HepG2 (cell line): ENCODE measurements around the gene IFIT1. TPM values are rescaled to one million over a fixed set of nuclear protein-coding genes. Genes with fewer than 3 reads are reported as not detected.
A peak's percentile ranks its signal among the peaks of the same experiment; 100 is the strongest.

Experiments used
- ATAD3A ChIP-seq: sonication (generic); formaldehyde crosslinking; IDR thresholded peaks from 2 replicates; pipeline ENCODE4 v1.4.0; 2020; ENCODE audit warnings: missing genetic modification reagents
- ATF7-NPFF ChIP-seq: sonication (generic); formaldehyde crosslinking; IDR thresholded peaks from 2 replicates; pipeline ENCODE4 v1.8.1; 2023; ENCODE audit warnings: mild to moderate bottlenecking, low read depth, missing genetic modification reagents, moderate library complexity
- CEBPB ChIP-seq: IDR thresholded peaks from 2 replicates; pipeline ENCODE4 v1.6.1; 2011; ENCODE audit warnings: low read depth, low read length, improper control_type of control experiment, borderline replicate concordance
- DMAP1 ChIP-seq: IDR thresholded peaks from 2 replicates; pipeline ENCODE4 v1.6.1; 2016
- DNMT3B ChIP-seq: conservative IDR thresholded peaks from 2 replicates; pipeline ENCODE4 v1.6.1; 2016; ENCODE audit warnings: missing biosample characterization, control low read depth
- E2F5 ChIP-seq: sonication (generic); formaldehyde crosslinking; conservative IDR thresholded peaks from 2 replicates; pipeline ENCODE4 v1.4.0; 2020; ENCODE audit warnings: missing genetic modification reagents
- ELF3 ChIP-seq: IDR thresholded peaks from 2 replicates; pipeline ENCODE4 v1.6.1; 2016; ENCODE audit warnings: missing genetic modification reagents, missing compliant biosample characterization
- ETV5 ChIP-seq: IDR thresholded peaks from 2 replicates; pipeline ENCODE4 v1.6.1; 2018; ENCODE audit warnings: missing biosample characterization, missing genetic modification reagents, inconsistent platforms, borderline replicate concordance
- FOXK1 ChIP-seq: sonication (generic); formaldehyde crosslinking; IDR thresholded peaks from 2 replicates; pipeline ENCODE4 v1.4.0; 2020; ENCODE audit warnings: low read depth, missing genetic modification reagents, borderline replicate concordance
- FOXK2 ChIP-seq: fragments of 450-650 bp; IDR thresholded peaks from 2 replicates; pipeline ENCODE4 v1.6.1; 2016
- HOXA5 ChIP-seq: sonication (generic); formaldehyde crosslinking; IDR thresholded peaks from 2 replicates; pipeline ENCODE4 v1.4.0; 2020; ENCODE audit warnings: missing genetic modification reagents
- LCORL ChIP-seq, 2 experiments: fragments of 450-650 bp in 1 of 2; sonication (generic) in 1 of 2; formaldehyde crosslinking in 1 of 2; IDR thresholded peaks; 2 replicates each; pipeline versions ENCODE4 v1.5.0 to v1.6.1; 2017 to 2020; ENCODE audit warnings: antibody characterized with exemption in 1 of 2, missing genetic modification reagents in 1 of 2
- PLSCR1 ChIP-seq: sonication (generic); formaldehyde crosslinking; IDR thresholded peaks from 2 replicates; pipeline ENCODE4 v1.5.0; 2020; ENCODE audit warnings: missing genetic modification reagents, mild to moderate bottlenecking, borderline replicate concordance
- RARA ChIP-seq: IDR thresholded peaks from 2 replicates; pipeline ENCODE4 v1.6.1; 2016; ENCODE audit warnings: missing genetic modification reagents, missing compliant biosample characterization
- SRF ChIP-seq: IDR thresholded peaks from 2 replicates; pipeline ENCODE4 v1.6.1; 2011; ENCODE audit warnings: mild to moderate bottlenecking, low read depth, low read length, moderate library complexity
- TERF1 ChIP-seq: sonication (generic); formaldehyde crosslinking; IDR thresholded peaks from 2 replicates; pipeline ENCODE4 v1.8.0; 2022; ENCODE audit warnings: mild to moderate bottlenecking, missing genetic modification reagents, moderate library complexity
- ZBTB21 ChIP-seq: sonication (generic); formaldehyde crosslinking; IDR thresholded peaks from 2 replicates; pipeline ENCODE4 v1.4.0; 2020; ENCODE audit warnings: missing genetic modification reagents
- ZC3H13 ChIP-seq: sonication (generic); formaldehyde crosslinking; IDR thresholded peaks from 2 replicates; pipeline ENCODE4 v1.8.1; 2023; ENCODE audit warnings: mild to moderate bottlenecking, missing genetic modification reagents, moderate library complexity
- ZFP1 ChIP-seq: IDR thresholded peaks from 2 replicates; pipeline ENCODE4 v1.6.1; 2016
- ZNF253 ChIP-seq: sonication (generic); formaldehyde crosslinking; IDR thresholded peaks from 2 replicates; pipeline ENCODE4 v1.8.0; 2022; ENCODE audit warnings: mild to moderate bottlenecking, missing genetic modification reagents, borderline replicate concordance
- ZNF292 ChIP-seq: sonication (generic); formaldehyde crosslinking; IDR thresholded peaks from 2 replicates; pipeline ENCODE4 v1.8.1; 2022; ENCODE audit warnings: mild to moderate bottlenecking, low read depth, missing genetic modification reagents, borderline replicate concordance
- ZNF605 ChIP-seq: sonication (generic); formaldehyde crosslinking; IDR thresholded peaks from 2 replicates; pipeline ENCODE4 v1.8.0; 2022; ENCODE audit warnings: mild to moderate bottlenecking, missing genetic modification reagents
- ZNF710 ChIP-seq: sonication (generic); formaldehyde crosslinking; IDR thresholded peaks from 2 replicates; pipeline ENCODE4 v1.5.0; 2020; ENCODE audit warnings: mild to moderate bottlenecking, missing genetic modification reagents, borderline replicate concordance
- ZNF713 ChIP-seq: sonication (generic); formaldehyde crosslinking; IDR thresholded peaks from 2 replicates; pipeline ENCODE4 v1.4.0; 2020; ENCODE audit warnings: mild to moderate bottlenecking, missing genetic modification reagents
- ZNF737 ChIP-seq: sonication (generic); formaldehyde crosslinking; IDR thresholded peaks from 2 replicates; pipeline ENCODE4 v1.5.0; 2020; ENCODE audit warnings: missing genetic modification reagents, mild to moderate bottlenecking, borderline replicate concordance
- ZNF749 ChIP-seq: sonication (generic); formaldehyde crosslinking; IDR thresholded peaks from 2 replicates; pipeline ENCODE4 v1.8.0; 2022; ENCODE audit warnings: mild to moderate bottlenecking, missing genetic modification reagents, moderate library complexity, borderline replicate concordance
- ZNF773 ChIP-seq: sonication (generic); formaldehyde crosslinking; IDR thresholded peaks from 2 replicates; pipeline ENCODE4 v1.4.0; 2020; ENCODE audit warnings: missing genetic modification reagents, borderline replicate concordance
- polyA plus RNA-seq, 8 experiments: library from polyadenylated mRNA; depleted of rRNA in 3 of 8; stranded (reverse) in 7 of 8; unstranded in 1 of 8; fragments of >200 nt; fragmentation: Illumina TruSeq in 4 of 8; extraction: Trizol in 4 of 8; gene quantifications; 2 replicates each; pipeline versions ENCODE4 v1.2.1 to v1.2.3, GENCODE V29; 2011 to 2016; ENCODE audit warnings: low read depth in 4 of 8, missing spikeins in 1 of 8, mixed read lengths in 1 of 8; ENCODE audit not compliant: insufficient read depth in 1 of 8
- total RNA-seq, 5 experiments: library from RNA; depleted of rRNA; stranded (reverse); fragments of >200 nt; fragmentation: Illumina TruSeq; extraction: Trizol; gene quantifications; 2 replicates each; pipeline ENCODE4 v1.2.3, GENCODE V29; 2016; ENCODE audit warnings: low read depth in 1 of 5

Gene IFIT1
- total and polyA plus RNA-seq, 2 of the 13 experiments (the other 11 are each of a cell fraction or from before 2014, with no cell fraction given), result 1.5 to 5.5 TPM

- TF ChIP-seq HOXA5 (CRISPR knock-in tag) (no peak), ELF3 (CRISPR knock-in tag) (peak; percentile 98), DNMT3B (CRISPR knock-in tag) (peak; percentile 65; the same call in 1 of the 2 replicates), FOXK1 (CRISPR knock-in tag) (peak; percentile 95; the same call in 1 of the 2 replicates), RARA (CRISPR knock-in tag) (peak; percentile 89), FOXK2 (peak; percentile 90), ZNF749 (no peak), ATAD3A (CRISPR knock-in tag) (no peak), PLSCR1 (no peak), SRF (no peak), LCORL (IDR thresholded peaks at IDR 0.05) (peak; percentile 48; the same call in 1 of the 2 replicates), LCORL (CRISPR knock-in tag; IDR thresholded peaks at IDR 0.05) (peak; percentile 57; the same call in 1 of the 2 replicates), E2F5 (CRISPR knock-in tag) (no peak), TERF1 (CRISPR knock-in tag) (no peak), ZNF773 (CRISPR knock-in tag) (no peak), DMAP1 (CRISPR knock-in tag) (peak; percentile 40; the same call in 1 of the 2 replicates), ATF7-NPFF (CRISPR knock-in tag) (no peak), ZC3H13 (no peak), ZNF713 (CRISPR knock-in tag) (no peak), ETV5 (CRISPR knock-in tag) (peak; percentile 46; the same call in 1 of the 2 replicates), CEBPB (peak; percentile 93), ZFP1 (no peak), ZNF605 (CRISPR knock-in tag) (no peak), ZNF710 (CRISPR knock-in tag) (peak; percentile 56; the same call in 1 of the 2 replicates), ZNF292 (CRISPR knock-in tag) (peak; percentile 80; the same call in 1 of the 2 replicates), ZBTB21 (CRISPR knock-in tag) (no peak), ZNF737 (no peak), ZNF253 (no peak)
Measured at GRCh38 chr10:89373916-89374711, 18.3 kb upstream of the IFIT1 start (continued).
